ENCODE measurements around the gene SETD2.
"Not testable (repeated sequence)": the region's sequence is repeated elsewhere in the genome, so short reads cannot be mapped to it uniquely, and the experiment has no call there.

Gene SETD2

DNA sequence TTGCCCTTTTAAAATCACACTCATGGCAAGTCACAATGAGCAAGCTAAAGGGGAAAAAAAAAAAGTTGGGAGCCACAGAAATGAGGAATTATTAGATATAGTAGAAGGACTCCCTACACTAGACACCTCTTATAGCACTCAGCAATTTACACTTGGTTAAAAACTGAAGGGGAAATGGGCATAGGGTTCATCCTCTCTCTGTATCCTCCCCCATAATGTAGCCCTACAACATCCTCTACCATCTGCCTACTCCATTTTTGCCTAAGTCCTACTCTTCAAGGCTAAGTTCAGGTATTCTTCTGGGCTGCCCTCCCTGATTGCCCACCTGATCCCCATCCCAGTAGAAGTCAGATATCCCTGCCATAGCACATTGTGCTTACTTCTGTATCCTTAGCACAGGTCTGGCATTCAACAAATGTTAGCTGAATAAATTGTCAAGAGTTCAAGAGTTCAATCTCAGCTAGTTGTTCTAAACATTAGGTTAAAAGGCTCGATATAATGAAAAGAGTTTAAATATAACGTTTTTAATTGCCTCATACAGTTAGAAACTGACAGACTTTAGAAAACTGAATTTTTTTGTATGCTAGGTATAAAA is 14.5 kb downstream of the SETD2 start:
- no peak for DNase-seq (ENCODE audit: low read depth)

DNA sequence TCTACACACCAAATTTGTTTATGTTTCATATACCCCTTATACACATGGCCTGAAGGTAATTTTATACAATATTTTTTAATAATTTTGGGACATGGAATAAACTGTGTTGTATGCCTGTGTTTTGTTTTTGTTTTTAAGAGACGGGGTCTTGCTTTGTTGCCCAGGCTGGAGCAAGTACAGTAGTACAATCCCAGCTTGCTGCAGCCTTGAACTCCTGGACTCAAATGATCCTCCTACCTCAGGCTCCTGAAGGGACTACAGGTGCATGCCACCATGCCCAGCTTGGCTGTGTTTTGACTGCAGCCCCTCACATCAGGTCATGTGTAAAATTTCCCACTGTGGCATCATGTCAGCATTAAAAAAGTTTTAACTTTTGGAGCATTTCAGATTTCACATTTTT is 18.6 kb downstream of the SETD2 start:
- DNase-seq (ENCODE audit: low read depth), result no peak

GRCh38 chr3:47143068-47143467 is 20.8 kb downstream of the SETD2 start:
- no peak for DNase-seq (ENCODE audit: low read depth)

- DNase-seq (ENCODE audit: low read depth), result not testable (repeated sequence)
Observed at GRCh38 chr3:47142536-47142935, 21.4 kb downstream of the SETD2 start.

GRCh38 chr3:47140973-47141461 is 22.9 kb downstream of the SETD2 start:
- not testable (repeated sequence) for DNase-seq (ENCODE audit: low read depth)

DNA sequence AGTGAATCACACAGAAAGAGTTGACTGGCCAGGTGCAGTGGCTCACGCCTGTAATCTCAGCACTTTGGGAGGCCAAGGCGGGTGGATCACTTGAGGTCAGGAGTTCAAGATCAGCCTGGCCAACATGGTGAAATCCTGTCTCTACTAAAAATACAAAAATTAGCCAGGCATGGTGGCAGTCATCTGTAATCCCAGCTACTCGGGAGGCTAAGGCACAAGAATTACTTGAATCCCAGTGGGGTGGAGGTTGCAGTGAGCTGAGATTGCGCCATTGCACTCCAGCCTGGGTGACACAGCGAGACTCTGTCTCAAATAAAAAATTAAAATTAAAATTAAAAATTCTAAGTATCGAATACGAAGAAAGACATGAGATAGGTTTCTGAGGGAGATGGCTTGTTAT is 23.4 kb downstream of the SETD2 start:
- not testable (repeated sequence) for DNase-seq (ENCODE audit: low read depth)

GRCh38 chr3:47134311-47134710 is 29.6 kb downstream of the SETD2 start:
- no peak for DNase-seq (ENCODE audit: low read depth)

DNA sequence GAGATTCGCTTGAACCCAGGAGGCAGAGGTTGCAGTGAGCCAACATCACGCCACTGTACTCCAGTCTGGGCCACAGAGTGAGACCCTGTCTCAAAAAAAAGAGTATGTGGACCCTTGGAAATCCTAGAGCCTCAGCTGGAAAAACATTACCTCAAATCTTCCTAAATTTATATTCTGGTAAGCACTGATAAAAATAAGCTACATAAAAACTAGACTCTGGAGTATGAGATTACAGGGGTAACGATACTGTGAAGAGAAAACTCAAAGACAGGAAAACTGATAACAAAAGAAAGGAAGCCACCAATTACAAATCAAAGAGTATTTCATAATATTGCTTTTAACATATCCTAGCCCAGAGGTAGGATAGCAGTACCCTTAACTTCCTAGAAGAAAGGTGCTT is 30.3 kb downstream of the SETD2 start:
- DNase-seq (ENCODE audit: low read depth), result no peak

GRCh38 chr3:47130557-47130956 is 33.4 kb downstream of the SETD2 start:
- no peak for DNase-seq (ENCODE audit: low read depth)

DNA sequence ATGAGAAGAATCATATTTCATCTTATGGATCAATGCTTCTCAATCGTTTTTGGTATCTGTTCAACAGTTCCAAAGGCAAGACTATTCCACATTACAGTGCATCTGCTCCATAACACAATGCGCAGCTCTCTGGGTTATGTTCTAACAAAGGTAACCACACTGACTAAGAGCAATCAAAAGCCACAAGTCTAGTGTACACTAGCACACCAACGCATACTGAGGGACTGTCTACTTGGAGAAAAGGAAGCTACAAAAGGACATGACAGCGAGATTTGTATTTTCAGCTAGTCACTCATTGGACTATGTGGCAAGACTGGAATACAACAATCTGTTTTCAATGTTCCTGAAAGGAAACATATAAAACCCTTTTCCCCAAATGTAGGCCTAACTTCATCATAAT is 35.8 kb downstream of the SETD2 start:
- no peak for DNase-seq (ENCODE audit: low read depth)

GRCh38 chr3:47123857-47124256 is 40.1 kb downstream of the SETD2 start:
- no peak for DNase-seq (ENCODE audit: low read depth)

DNA sequence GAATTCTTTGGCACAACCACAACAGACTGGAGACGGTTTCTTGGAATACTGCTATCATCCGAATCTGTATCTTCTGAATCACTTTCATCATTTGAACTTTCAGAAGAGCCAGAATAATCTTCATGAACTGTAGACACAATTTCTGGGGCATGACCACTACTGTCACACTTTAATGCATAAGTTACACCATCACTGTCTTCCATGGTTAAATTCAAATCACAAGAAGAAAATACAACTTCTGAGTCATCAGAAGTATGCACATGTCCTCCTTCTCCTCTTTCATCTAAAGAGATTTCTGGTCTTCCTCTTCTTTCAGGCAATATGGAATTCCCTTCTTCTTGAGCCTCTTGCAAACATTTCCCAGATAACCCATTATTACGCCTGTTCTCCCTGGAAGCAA is 42.5 kb downstream of the SETD2 start:
- no peak for DNase-seq (ENCODE audit: low read depth)

DNA sequence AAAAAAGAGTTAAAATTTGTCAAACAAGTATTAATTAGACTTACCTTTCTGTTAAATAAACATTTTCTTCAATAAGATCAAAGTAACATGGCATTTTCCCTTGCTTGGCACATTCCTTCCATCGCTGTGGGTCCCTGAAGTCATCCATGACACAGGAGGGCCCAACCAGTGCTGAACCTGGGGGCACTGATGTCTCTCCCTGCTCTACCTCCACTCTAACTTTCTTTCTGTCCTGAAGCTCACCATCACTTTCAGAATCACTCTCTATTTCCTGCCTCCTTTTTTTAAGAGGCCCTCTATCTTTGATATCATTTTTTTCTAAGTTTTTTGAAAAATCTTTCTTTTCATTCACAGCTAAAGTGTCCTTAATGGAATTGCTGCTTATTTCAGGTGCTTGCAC is 43.8 kb downstream of the SETD2 start:
- no peak for DNase-seq (ENCODE audit: low read depth)

DNA sequence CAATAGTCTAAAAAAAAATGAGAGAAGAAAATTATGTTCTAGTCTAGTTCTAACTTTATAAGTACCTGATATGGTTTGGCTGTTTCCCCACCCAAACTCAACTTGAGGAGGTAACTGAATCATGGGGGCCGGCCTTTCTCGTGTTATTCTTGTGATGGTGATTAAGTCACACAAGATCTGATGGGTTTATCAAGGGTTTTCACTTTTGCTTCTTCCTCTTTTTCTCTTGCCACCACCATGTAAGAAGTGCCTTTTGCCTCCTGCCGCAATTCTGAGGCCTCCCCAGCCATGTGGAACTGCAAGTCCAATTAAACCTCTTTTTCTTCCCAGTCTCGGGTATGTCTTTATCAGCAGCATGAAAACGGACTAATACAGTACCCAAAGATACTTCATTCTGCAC is 44.5 kb downstream of the SETD2 start:
- DNase-seq (ENCODE audit: low read depth), result not testable (repeated sequence)

- no peak for DNase-seq (ENCODE audit: low read depth)
Observed at GRCh38 chr3:47117807-47118364, 46.0 kb downstream of the SETD2 start.

GRCh38 chr3:47115524-47115923 is 48.4 kb downstream of the SETD2 start:
- not testable (repeated sequence) for DNase-seq (ENCODE audit: low read depth)

GRCh38 chr3:47113669-47114365 is 50.1 kb downstream of the SETD2 start:
- DNase-seq (ENCODE audit: low read depth), result peak; percentile 89

- no peak for DNase-seq (ENCODE audit: low read depth)
Observed at GRCh38 chr3:47112997-47113396, 50.9 kb downstream of the SETD2 start.

DNA sequence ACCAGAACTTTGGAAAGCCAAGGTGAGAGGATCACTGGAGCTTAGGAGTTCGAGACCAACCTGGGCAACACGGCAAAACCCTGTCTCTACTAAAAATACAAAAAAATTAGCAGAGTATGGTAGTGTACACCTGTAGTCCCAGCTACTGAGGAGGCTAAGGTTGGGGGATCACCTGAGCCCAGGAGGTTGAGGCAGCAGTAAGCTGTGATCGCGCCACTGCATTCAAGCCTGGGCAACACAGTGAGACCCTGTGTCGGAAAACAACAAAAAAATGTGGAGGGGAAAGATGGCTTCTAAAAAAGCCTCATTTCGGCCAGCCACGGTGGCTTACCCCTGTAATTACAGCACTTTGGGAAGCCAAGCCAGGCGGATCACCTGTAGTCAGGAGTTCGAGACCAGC is 54.5 kb downstream of the SETD2 start:
- DNase-seq (ENCODE audit: low read depth), result no peak

GRCh38 chr3:47108546-47108945 is 55.4 kb downstream of the SETD2 start:
- DNase-seq (ENCODE audit: low read depth), result peak; percentile 16

GRCh38 chr3:47104259-47104658 is 59.7 kb downstream of the SETD2 start:
- DNase-seq (ENCODE audit: low read depth), result no peak

DNA sequence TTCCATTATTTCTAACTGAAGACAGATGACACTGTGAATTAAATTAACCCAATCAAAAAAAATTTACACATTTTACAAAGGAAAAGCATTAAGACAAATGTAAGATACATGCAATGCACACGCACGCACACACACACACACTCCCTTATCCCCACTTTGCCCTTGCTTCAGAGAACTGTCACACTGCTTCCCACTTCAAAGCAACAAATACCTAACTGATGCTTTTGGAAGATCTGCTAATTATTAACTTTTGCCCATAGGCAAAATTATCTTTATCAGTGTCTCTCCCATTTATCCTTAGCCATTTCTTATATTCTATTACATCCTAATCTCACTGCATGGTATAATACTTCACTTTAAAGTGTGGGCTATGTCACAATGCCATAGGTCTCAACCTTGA is 60.3 kb downstream of the SETD2 start:
- DNase-seq (ENCODE audit: low read depth), result no peak

GRCh38 chr3:47102081-47102600 is 61.8 kb downstream of the SETD2 start:
- no peak for DNase-seq (ENCODE audit: low read depth)

Data from HS-5 (cell line).